ENCODE results near the gene DBR1.
"Not testable (repeated sequence)": the region's sequence is repeated elsewhere in the genome, so short reads cannot be mapped to it uniquely, and the experiment has no call there.

Gene DBR1

GRCh38 chr3:138184994-138185393, 10.3 kb upstream of the DBR1 start:
- no peak for DNase-seq

GRCh38 chr3:138180375-138181029, 5.8 kb upstream of the DBR1 start:
- DNase-seq, result no peak

- DNase-seq, result no peak
Measured at GRCh38 chr3:138173769-138174420, 826 bp downstream of the DBR1 start.

- DNase-seq, result no peak
Measured at GRCh38 chr3:138172625-138173024, 2.1 kb downstream of the DBR1 start.

GRCh38 chr3:138165061-138165460, 9.7 kb downstream of the DBR1 start:
- no peak for DNase-seq

GRCh38 chr3:138157743-138158142, 17.0 kb downstream of the DBR1 start:
- no peak for DNase-seq

GRCh38 chr3:138154534-138154933, 20.2 kb downstream of the DBR1 start:
- no peak for DNase-seq

- DNase-seq, result no peak
Measured at GRCh38 chr3:138148503-138148902, 26.2 kb downstream of the DBR1 start.

GRCh38 chr3:138142181-138142580, 32.5 kb downstream of the DBR1 start:
- not testable (repeated sequence) for DNase-seq

- DNase-seq, result no peak
Measured at GRCh38 chr3:138140940-138141339, 33.8 kb downstream of the DBR1 start.

- no peak for DNase-seq
Measured at GRCh38 chr3:138139691-138140090, 35.0 kb downstream of the DBR1 start.

- no peak for DNase-seq
Measured at GRCh38 chr3:138137861-138138260, 36.9 kb downstream of the DBR1 start.

- DNase-seq, result no peak
Measured at GRCh38 chr3:138136201-138136600, 38.5 kb downstream of the DBR1 start.

- no peak for DNase-seq
Measured at GRCh38 chr3:138135833-138136194, 38.9 kb downstream of the DBR1 start.

GRCh38 chr3:138135146-138135832, 39.4 kb downstream of the DBR1 start:
- no peak for DNase-seq

GRCh38 chr3:138132239-138132638, 42.5 kb downstream of the DBR1 start, which contains the start of gene A4GNT:
TSS of gene A4GNT (minus strand) at chr3:138132390. CDS start at chr3:138131256, 1,134 bp downstream.
- DNase-seq, result no peak

- no peak for DNase-seq
Measured at GRCh38 chr3:138127636-138128365, 46.9 kb downstream of the DBR1 start.

GRCh38 chr3:138125548-138126221, 49.0 kb downstream of the DBR1 start:
- DNase-seq, result no peak

- no peak for DNase-seq
Measured at GRCh38 chr3:138124706-138125355, 49.9 kb downstream of the DBR1 start.

GRCh38 chr3:138124188-138124587, 50.5 kb downstream of the DBR1 start:
- DNase-seq, result no peak

GRCh38 chr3:138119423-138119766, 55.3 kb downstream of the DBR1 start:
- DNase-seq, result no peak

- DNase-seq, result no peak
Measured at GRCh38 chr3:138118612-138119422, 55.9 kb downstream of the DBR1 start.
